ENCODE data around the gene GSKIP. TPM values are rescaled to one million over a fixed set of nuclear protein-coding genes. Genes with fewer than 3 reads are reported as not detected.

The GSKIP gene
- polyA plus RNA-seq, 1 of the 3 experiments (the other 2 are of a cell fraction) = 13.6 TPM

- TF ChIP-seq REST (IDR thresholded peaks at IDR 0.05; ENCODE audit: low read depth, low read length) (no peak), EZH2phosphoT487 (IDR thresholded peaks at IDR 0.05; ENCODE audit: borderline replicate concordance, low read depth) (no peak), MXI1 (IDR thresholded peaks at IDR 0.05; ENCODE audit: low read depth, low read length) (no peak), TCF12 (IDR thresholded peaks at IDR 0.05) (no peak), ELF1 (IDR thresholded peaks at IDR 0.05) (no peak)
Measured at GRCh38 chr14:96368534-96368933, 5.2 kb downstream of the GSKIP start (continued).

DNA sequence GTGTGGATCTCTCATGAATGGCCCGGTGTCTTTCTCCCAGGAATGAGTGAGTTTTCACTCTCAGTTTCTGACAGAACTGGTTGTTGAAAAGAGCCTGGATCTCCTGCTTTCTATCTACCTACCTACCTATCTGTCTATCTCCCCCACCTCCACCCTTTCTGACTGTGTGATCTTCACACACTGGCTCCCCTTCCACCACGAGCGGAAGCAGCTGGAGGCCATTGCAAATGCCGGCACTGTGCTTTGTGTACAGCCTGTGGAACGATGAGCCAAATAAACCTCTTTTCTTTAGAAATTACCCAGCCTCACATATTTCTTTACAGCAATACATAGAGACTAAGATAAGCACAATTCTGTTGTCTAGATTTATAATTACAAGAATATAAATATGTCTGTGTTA, 7.2 kb downstream of the GSKIP start:
- no peak overlapping the region for H2AFZ ChIP-seq (ENCODE audit: low read depth)
- peaks cover 0 to 11% of the 10 kb centered on the region in 2 experiments; a peak in 2 of 4 replicates for H3K4me1 ChIP-seq (ENCODE audit: control insufficient read depth in 1 of 2, insufficient read depth in 2 of 2, low read depth in 1 of 2, low read length in 1 of 2)
- H3K79me2 ChIP-seq (ENCODE audit: insufficient read depth) = peaks cover 77% of the 10 kb centered on the region
- peaks cover 10% of the 10 kb centered on the region for H4K20me1 ChIP-seq (ENCODE audit: insufficient read depth)
- H3K9me2 ChIP-seq = no peaks in the 10 kb centered on the region
- POLR2A ChIA-PET = no interaction called here
- no peak overlapping the region for H3K4me2 ChIP-seq
- H3K4me3 ChIP-seq (ENCODE audit: low read depth in 2 of 2, low read length in 1 of 2) = no peak overlapping the region
- no peaks in the 10 kb centered on the region for H3K9me3 ChIP-seq
- no peaks in the 10 kb centered on the region for H3F3A ChIP-seq (replicated peaks; ENCODE audit: insufficient read depth)
- no peak for DNase-seq
- WGBS (ENCODE audit: low lambda C conversion rate) = 97% methylated on average over 5 of the region's 5 CpGs
- no peak overlapping the region for H3K9ac ChIP-seq
- peak overlapping the region in 1 of 2 experiments; percentile 30; a peak in 1 of 4 replicates for H3K27ac ChIP-seq (ENCODE audit: low read depth in 2 of 2, low read length in 1 of 2)
- TF ChIP-seq RCOR1 (IDR thresholded peaks at IDR 0.05; ENCODE audit: low read length) (no peak), USF1 (IDR thresholded peaks at IDR 0.05; ENCODE audit: borderline replicate concordance, low read depth) (no peak)
- TF ChIP-seq, protein P1, sequence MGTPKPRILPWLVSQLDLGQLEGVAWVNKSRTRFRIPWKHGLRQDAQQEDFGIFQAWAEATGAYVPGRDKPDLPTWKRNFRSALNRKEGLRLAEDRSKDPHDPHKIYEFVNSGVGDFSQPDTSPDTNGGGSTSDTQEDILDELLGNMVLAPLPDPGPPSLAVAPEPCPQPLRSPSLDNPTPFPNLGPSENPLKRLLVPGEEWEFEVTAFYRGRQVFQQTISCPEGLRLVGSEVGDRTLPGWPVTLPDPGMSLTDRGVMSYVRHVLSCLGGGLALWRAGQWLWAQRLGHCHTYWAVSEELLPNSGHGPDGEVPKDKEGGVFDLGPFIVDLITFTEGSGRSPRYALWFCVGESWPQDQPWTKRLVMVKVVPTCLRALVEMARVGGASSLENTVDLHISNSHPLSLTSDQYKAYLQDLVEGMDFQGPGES (IDR thresholded peaks at IDR 0.05; ENCODE audit: low read depth, low read length) = no peak
- H3K27me3 ChIP-seq (ENCODE audit: insufficient read depth) = no peaks in the 10 kb centered on the region
- peaks cover 0 to 9% of the 10 kb centered on the region in 2 experiments for H3K36me3 ChIP-seq (replicated peaks in 1 of 2; ENCODE audit: control insufficient read depth in 1 of 2, insufficient read depth in 2 of 2, low read length in 1 of 2)
- CTCF ChIA-PET = interaction anchor here (0.9 to 1.2 kb wide), 2 partner anchors 10 to 23 kb away, joined by 3 read pairs; no protein-coding TSS in a partner anchor

DNA sequence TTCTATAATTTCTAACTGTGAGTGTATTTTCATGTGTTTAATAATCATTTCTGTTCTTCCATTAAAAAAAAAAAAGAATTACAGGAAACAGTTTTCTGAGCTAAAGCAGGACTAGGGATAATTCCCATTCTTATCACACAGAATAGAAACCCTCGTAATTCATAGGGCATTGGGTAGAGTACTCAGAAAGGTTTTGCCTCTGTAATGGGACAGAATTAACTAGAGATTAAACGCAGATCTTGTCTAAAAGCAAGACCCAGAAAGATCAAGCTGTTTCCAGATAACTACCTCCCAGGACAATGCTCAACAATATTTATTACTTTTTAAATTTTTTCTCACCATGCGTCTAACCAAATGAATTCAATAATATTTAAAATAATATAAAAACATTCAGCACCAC, 10.2 kb downstream of the GSKIP start:
- WGBS (ENCODE audit: low lambda C conversion rate) = 89% methylated on average over 3 of the region's 3 CpGs
- H3K4me1 ChIP-seq (ENCODE audit: control insufficient read depth in 1 of 2, insufficient read depth in 2 of 2, low read depth in 1 of 2, low read length in 1 of 2) = peaks cover 0 to 9% of the 10 kb centered on the region in 2 experiments; a peak in 2 of 4 replicates
- no peak overlapping the region for H3K4me2 ChIP-seq
- peak overlapping the region in 1 of 2 experiments; percentile 74; a peak in 2 of 4 replicates for H3K27ac ChIP-seq (ENCODE audit: low read depth in 2 of 2, low read length in 1 of 2)
- DNase-seq = peak; percentile 32
- peaks cover 64% of the 10 kb centered on the region for H3K79me2 ChIP-seq (ENCODE audit: insufficient read depth)
- no peak overlapping the region for H2AFZ ChIP-seq (ENCODE audit: low read depth)
- H3K4me3 ChIP-seq (ENCODE audit: low read depth in 2 of 2, low read length in 1 of 2) = no peak overlapping the region
- CTCF ChIA-PET = interaction anchor here (1.1 kb wide), 1 partner anchor 273 kb away, joined by 3 read pairs; no protein-coding TSS in a partner anchor
- POLR2A ChIA-PET = no interaction called here
- no peaks in the 10 kb centered on the region for H3K9me3 ChIP-seq
- H3K9me2 ChIP-seq = no peaks in the 10 kb centered on the region
- H3F3A ChIP-seq (replicated peaks; ENCODE audit: insufficient read depth) = no peaks in the 10 kb centered on the region
- peaks cover 0 to 9% of the 10 kb centered on the region in 2 experiments for H3K36me3 ChIP-seq (replicated peaks in 1 of 2; ENCODE audit: control insufficient read depth in 1 of 2, insufficient read depth in 2 of 2, low read length in 1 of 2)
- peaks cover 2% of the 10 kb centered on the region; the same call in 1 of the 2 replicates for H4K20me1 ChIP-seq (ENCODE audit: insufficient read depth)
- H3K9ac ChIP-seq = no peak overlapping the region
- H3K27me3 ChIP-seq (ENCODE audit: insufficient read depth) = no peaks in the 10 kb centered on the region
- TF ChIP-seq FOXJ3 (CRISPR knock-in tag; IDR thresholded peaks at IDR 0.05) = no peak
- peak in 1 of 2 experiments; percentile 75; a peak in 2 of 4 replicates for TF ChIP-seq EP300 (IDR thresholded peaks at IDR 0.05; ENCODE audit: borderline replicate concordance in 1 of 2, low read depth in 1 of 2, low read length in 1 of 2)
